GM19463 (cell line): ENCODE results near the gene KDELR1.

Experiments used
- ATAC-seq: cut with Tn5 transposase; IDR thresholded peaks from one replicate; pipeline ENCODE4 v1.9.1; 2021; ENCODE audit warnings: mild to moderate bottlenecking, moderate library complexity; ENCODE audit not compliant: unreplicated experiment

The KDELR1 gene

GRCh38 chr19:48342841-48343540 is 48.4 kb downstream of the KDELR1 start:
- ATAC-seq = no peak

GRCh38 chr19:48342414-48342738 is 49.0 kb downstream of the KDELR1 start:
- no peak for ATAC-seq

- no peak for ATAC-seq
These were observed 49.6 kb downstream of the KDELR1 start for GRCh38 chr19:48341515-48342413.

GRCh38 chr19:48340995-48341394 is 50.4 kb downstream of the KDELR1 start:
- no peak for ATAC-seq

DNA sequence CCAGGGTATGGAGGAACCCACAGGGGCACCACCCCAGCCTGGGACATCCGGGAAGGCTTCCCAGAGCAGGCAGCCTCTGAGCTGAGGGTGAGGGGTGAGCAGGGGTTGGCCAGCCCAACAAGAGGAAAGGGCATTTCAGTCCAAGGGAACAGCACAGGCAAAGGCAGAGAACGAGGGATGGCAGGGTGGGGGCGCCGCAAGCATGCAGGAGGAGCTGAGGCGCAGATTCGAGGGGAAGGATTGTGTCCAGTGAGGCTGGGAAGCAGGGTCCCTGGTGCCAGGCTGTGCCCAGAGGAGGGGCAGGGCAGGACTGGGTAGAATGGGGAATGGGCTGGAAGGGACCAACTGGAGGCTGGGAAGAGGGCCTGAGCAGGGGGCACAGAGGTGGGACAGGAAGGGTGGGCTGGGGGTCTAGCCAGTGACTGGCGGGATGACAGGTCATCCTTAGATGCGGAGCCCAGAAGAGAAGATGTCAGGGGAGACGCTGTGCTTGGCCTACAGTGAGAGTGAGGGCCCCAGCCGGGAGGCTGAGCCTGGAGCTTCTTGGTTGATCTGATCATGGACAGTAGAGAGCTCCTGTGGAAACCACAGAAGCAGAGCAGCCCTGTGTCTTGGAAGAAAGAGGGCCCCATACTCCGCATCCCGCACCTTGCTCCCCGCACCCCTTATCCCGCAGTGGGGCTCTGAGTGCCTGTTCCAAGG is 52.4 kb downstream of the KDELR1 start:
- ATAC-seq = no peak

DNA sequence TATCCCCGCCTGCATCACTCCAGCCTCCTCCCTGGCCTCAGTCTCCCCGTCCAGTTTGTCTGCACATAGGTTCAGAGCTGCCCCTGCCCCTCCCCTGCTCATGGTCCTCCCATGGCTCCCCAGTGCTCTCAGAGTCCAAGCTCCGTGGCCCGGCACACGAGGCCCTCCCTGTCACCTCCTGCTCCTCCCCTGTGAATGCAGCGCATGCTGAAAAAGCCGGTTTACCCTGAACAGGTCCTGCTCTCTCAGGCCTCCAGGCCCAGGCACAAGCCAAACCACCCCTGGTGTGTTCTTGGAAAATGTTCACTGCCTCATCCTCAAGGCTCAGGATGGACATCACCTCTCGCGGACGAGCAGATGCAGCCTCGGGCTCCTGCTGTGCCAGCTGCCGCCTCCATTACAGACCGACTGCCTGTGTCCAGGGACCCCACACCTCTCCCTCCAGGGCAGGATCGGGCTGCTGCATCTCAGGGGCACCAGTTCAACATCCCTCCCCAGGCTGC is 53.0 kb downstream of the KDELR1 start:
- ATAC-seq = no peak

GRCh38 chr19:48333467-48334384 is 57.6 kb downstream of the KDELR1 start:
- ATAC-seq = peak; percentile 62

DNA sequence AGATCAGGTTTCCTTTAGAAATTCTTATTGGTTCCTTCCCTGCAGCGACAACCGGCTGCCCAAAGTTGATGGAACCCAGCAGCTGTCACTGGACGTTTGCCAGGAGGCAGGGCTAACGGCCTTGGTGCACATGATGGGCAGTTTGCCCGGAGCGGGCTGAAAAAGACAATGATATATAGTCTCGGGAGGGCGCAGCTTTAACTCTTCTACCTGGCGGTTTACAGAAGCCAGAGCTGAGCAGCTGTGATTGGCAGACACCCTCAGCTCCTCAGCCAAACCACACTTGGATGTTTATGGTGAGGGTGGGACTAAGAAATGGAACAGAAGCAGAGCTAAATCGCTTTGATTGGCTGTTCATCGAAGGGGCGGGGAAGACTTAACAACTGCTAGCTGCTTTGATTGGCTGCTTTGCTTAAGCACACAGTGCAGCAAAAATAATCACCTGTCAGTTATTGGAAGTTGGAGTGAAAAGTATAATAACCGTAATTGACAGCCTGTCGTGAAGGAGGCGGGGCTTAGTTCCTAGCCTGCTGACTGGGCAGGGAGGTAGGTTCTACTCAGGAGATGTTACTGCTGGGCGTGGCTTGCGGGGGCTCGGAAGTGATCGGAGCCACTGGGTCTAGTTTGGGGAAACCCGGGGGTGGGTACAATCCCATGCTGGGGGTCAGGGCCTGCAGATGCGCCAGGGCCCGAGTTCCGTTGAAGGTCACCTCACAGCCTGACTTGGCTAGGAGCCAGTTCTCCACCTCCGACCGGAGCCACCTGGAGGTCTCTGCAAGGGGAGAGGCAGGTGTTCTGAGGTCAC is 58.5 kb downstream of the KDELR1 start:
- peak; percentile 54 for ATAC-seq
